Superior temporal gyrus (tissue), 1 donor: Measurements from ENCODE around the gene TP73.

Experiments used
- DNase-seq: peaks from one replicate; pipeline ENCODE4 v3.0.0-alpha.2; 2016; ENCODE audit errors: extremely low spot score

TP73 gene

GRCh38 chr1:3651930-3652547, at the start of gene TP73:
Gene TP73 (plus strand): TSS chr1:3652516. CDS start chr1:3682366, 29,850 bp downstream.
- DNase-seq: no peak

GRCh38 chr1:3603156-3603555, 49.2 kb upstream of the TP73 start:
- no peak for DNase-seq

GRCh38 chr1:3603571-3604467, 48.5 kb upstream of the TP73 start:
- DNase-seq: no peak

GRCh38 chr1:3604468-3604974, 47.8 kb upstream of the TP73 start:
- no peak for DNase-seq

GRCh38 chr1:3604997-3605823, 47.1 kb upstream of the TP73 start:
- DNase-seq: no peak

- DNase-seq: no peak
Measured at GRCh38 chr1:3606779-3607702, 45.3 kb upstream of the TP73 start.

- no peak for DNase-seq
Measured at GRCh38 chr1:3607703-3608065, 44.6 kb upstream of the TP73 start.

- no peak for DNase-seq
Measured at GRCh38 chr1:3608154-3608553, 44.2 kb upstream of the TP73 start.

GRCh38 chr1:3609016-3609768, 43.1 kb upstream of the TP73 start:
- no peak for DNase-seq

- DNase-seq: no peak
Measured at GRCh38 chr1:3609769-3610526, 42.4 kb upstream of the TP73 start.

GRCh38 chr1:3610527-3611169, 41.7 kb upstream of the TP73 start:
- DNase-seq: no peak

GRCh38 chr1:3611170-3612019, 40.9 kb upstream of the TP73 start, which contains the start of gene MEGF6:
Gene MEGF6 (minus strand): TSS chr1:3611508. CDS start chr1:3611268, 240 bp downstream.
- no peak for DNase-seq

GRCh38 chr1:3612123-3612522, 40.2 kb upstream of the TP73 start:
- no peak for DNase-seq

- no peak for DNase-seq
Measured at GRCh38 chr1:3614755-3615742, 37.3 kb upstream of the TP73 start.

GRCh38 chr1:3616861-3617260, 35.5 kb upstream of the TP73 start:
- no peak for DNase-seq

- DNase-seq: no peak
Measured at GRCh38 chr1:3617806-3618345, 34.4 kb upstream of the TP73 start.

- no peak for DNase-seq
Measured at GRCh38 chr1:3618531-3618880, 33.8 kb upstream of the TP73 start.
